ENCODE results near the gene PDE9A.
A peak's percentile ranks its signal among the peaks of the same experiment; 100 is the strongest.

The PDE9A gene

DNA sequence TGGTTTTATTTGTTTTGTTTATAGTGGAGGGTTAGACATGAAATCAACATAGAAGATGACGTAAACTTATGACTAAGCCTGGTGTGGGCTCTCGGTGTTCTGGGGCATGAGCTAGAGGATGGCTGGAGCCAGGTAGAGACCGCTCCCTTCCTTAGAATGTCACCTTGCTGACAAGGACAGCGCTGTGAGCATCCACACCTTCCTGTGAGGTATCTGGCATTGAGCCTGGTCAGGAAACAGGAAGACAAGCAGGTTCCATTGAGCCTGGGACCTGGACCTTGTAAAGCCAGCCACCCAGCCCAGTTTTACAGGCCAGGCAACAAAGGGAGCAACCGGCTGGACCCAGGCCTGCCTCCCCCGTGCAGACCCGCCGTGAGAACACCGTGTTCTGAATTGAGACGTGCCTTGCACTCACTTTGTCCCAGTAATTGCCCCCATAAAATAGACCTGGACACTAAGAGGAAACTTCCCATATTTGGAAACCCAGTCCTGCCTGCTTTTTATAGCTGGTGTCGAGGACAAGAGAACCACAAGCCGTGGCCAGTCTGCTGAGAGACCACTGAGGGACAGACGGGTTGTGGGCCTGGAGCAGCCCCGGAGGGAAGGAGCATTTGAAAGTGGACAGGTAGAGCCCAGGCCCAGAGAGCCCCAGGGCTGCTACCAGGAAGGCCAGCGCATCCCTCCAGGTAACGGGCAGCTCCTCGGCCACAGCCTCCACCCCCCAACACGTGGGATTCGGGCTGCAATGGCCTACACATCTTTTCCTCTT, 78.0 kb downstream of the PDE9A start:
- H3K4me1 ChIP-seq (ENCODE audit: control insufficient read depth in 2 of 2, insufficient read depth in 2 of 2, low read length in 2 of 2), result peaks cover 29 to 34% of the 10 kb centered on the region in 2 donors
- H3K4me3 ChIP-seq (ENCODE audit: low read length in 2 of 2), result peak overlapping the region; percentile 53 to 56
- H3K27me3 ChIP-seq (ENCODE audit: control insufficient read depth in 2 of 2, insufficient read depth in 2 of 2, low read length in 2 of 2), result no peaks in the 10 kb centered on the region
- H3K9ac ChIP-seq (ENCODE audit: low read depth in 1 of 2, low read length in 2 of 2), result peak overlapping the region; percentile 56 to 77
- no peaks in the 10 kb centered on the region for H3K9me3 ChIP-seq (ENCODE audit: control insufficient read depth in 2 of 2, low read length in 2 of 2)
- H3K36me3 ChIP-seq (ENCODE audit: control insufficient read depth in 2 of 2, insufficient read depth in 2 of 2, low read length in 2 of 2), result peaks cover 20 to 22% of the 10 kb centered on the region in 2 donors
- peak overlapping the region; percentile 94 to 95 for H3K27ac ChIP-seq (ENCODE audit: low read depth in 2 of 2, low read length in 2 of 2)

DNA sequence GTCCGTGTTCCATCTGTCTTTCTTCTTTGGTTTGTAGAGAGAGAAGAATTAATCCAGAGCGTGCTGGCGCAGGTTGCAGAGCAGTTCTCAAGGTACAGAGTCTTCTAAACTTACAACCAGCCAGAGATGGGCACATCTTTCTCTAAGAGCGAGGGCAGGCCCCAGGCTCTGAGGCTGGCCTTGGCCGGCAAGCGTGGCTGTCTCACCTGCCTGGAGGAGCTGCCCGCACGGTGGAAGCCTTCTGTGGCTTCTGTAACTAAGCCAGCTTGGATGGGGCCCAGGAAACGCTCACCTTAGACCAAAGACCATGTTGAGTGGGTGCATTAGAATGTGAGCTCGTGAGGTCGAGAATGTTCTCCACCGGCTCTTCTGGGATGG, 78.6 kb downstream of the PDE9A start:
- Histone ChIP-seq H3K4me1 (ENCODE audit: control insufficient read depth in 2 of 2, insufficient read depth in 2 of 2, low read length in 2 of 2) (peaks cover 29 to 37% of the 10 kb centered on the region in 2 donors), H3K27ac (ENCODE audit: low read depth in 2 of 2, low read length in 2 of 2) (peak overlapping the region; percentile 94 to 95), H3K9ac (ENCODE audit: low read depth in 1 of 2, low read length in 2 of 2) (peak overlapping the region; percentile 56 to 77), H3K4me3 (ENCODE audit: low read length in 2 of 2) (peak overlapping the region; percentile 53 to 56), H3K9me3 (ENCODE audit: control insufficient read depth in 2 of 2, low read length in 2 of 2) (no peaks in the 10 kb centered on the region), H3K36me3 (ENCODE audit: control insufficient read depth in 2 of 2, insufficient read depth in 2 of 2, low read length in 2 of 2) (peaks cover 21 to 22% of the 10 kb centered on the region in 2 donors), H3K27me3 (ENCODE audit: control insufficient read depth in 2 of 2, insufficient read depth in 2 of 2, low read length in 2 of 2) (no peaks in the 10 kb centered on the region)

DNA sequence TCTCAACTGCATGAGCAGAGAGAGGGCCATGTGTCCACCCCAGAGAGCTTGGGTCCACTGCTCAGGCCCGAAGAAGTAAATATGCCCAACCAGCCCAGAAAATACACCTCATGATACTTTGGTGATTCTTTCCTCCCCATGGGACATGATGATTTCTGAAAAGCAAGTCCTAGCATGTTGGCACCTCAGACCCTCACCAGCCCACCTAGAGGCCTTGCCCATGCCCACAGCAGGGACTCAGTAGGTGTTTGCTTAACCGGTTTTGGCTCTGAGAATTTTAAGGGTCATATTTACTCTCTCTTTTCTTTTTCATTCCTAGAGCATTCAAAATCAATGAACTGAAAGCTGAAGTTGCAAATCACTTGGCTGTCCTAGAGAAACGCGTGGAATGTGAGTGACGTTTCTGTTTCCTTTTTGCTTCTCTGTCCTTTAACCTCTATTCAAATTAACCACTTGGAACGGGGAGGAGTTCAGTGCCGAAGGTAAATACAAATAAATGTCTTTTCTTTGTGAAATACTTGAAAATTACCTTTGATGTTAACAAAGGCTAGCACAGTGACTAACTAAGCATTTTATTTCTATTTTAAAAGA, 79.7 kb downstream of the PDE9A start:
- Histone ChIP-seq H3K4me1 (ENCODE audit: control insufficient read depth in 2 of 2, insufficient read depth in 2 of 2, low read length in 2 of 2) (peaks cover 38 to 45% of the 10 kb centered on the region in 2 donors), H3K27me3 (ENCODE audit: control insufficient read depth in 2 of 2, insufficient read depth in 2 of 2, low read length in 2 of 2) (no peaks in the 10 kb centered on the region), H3K9ac (ENCODE audit: low read depth in 1 of 2, low read length in 2 of 2) (peak overlapping the region in 1 of 2 donors; percentile 68), H3K27ac (ENCODE audit: low read depth in 2 of 2, low read length in 2 of 2) (peak overlapping the region; percentile 74 to 95), H3K4me3 (ENCODE audit: low read length in 2 of 2) (peak overlapping the region; percentile 45 to 56), H3K36me3 (ENCODE audit: control insufficient read depth in 2 of 2, insufficient read depth in 2 of 2, low read length in 2 of 2) (peaks cover 22 to 23% of the 10 kb centered on the region in 2 donors), H3K9me3 (ENCODE audit: control insufficient read depth in 2 of 2, low read length in 2 of 2) (no peaks in the 10 kb centered on the region)

DNA sequence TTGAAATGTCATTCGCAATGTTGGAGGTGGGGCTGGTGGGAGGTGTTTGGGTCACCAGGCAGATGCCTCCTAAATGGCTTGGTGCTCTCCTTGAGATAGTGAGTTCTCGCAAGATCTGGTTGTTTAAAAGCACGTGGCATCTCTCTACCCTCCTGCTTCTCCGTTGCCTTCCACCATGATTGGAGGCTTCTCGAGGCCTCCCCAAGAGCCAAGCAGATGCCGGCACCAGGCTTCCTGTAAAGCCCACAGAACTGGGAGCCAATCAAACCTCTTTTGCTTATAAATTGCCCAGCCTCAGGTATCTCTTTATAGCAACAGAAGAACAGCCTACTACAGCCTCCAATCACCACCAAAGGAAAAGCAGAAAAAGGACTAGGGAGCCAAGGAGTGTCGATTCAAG, 80.5 kb downstream of the PDE9A start:
- peak overlapping the region; percentile 74 to 95 for H3K27ac ChIP-seq (ENCODE audit: low read depth in 2 of 2, low read length in 2 of 2)
- H3K4me3 ChIP-seq (ENCODE audit: low read length in 2 of 2), result peak overlapping the region; percentile 6 to 34
- no peaks in the 10 kb centered on the region for H3K27me3 ChIP-seq (ENCODE audit: control insufficient read depth in 2 of 2, insufficient read depth in 2 of 2, low read length in 2 of 2)
- H3K9me3 ChIP-seq (ENCODE audit: control insufficient read depth in 2 of 2, low read length in 2 of 2), result no peaks in the 10 kb centered on the region
- peaks cover 46 to 52% of the 10 kb centered on the region in 2 donors for H3K4me1 ChIP-seq (ENCODE audit: control insufficient read depth in 2 of 2, insufficient read depth in 2 of 2, low read length in 2 of 2)
- H3K36me3 ChIP-seq (ENCODE audit: control insufficient read depth in 2 of 2, insufficient read depth in 2 of 2, low read length in 2 of 2), result peaks cover 22 to 23% of the 10 kb centered on the region in 2 donors
- H3K9ac ChIP-seq (ENCODE audit: low read depth in 1 of 2, low read length in 2 of 2), result peak overlapping the region; percentile 34 to 68

DNA sequence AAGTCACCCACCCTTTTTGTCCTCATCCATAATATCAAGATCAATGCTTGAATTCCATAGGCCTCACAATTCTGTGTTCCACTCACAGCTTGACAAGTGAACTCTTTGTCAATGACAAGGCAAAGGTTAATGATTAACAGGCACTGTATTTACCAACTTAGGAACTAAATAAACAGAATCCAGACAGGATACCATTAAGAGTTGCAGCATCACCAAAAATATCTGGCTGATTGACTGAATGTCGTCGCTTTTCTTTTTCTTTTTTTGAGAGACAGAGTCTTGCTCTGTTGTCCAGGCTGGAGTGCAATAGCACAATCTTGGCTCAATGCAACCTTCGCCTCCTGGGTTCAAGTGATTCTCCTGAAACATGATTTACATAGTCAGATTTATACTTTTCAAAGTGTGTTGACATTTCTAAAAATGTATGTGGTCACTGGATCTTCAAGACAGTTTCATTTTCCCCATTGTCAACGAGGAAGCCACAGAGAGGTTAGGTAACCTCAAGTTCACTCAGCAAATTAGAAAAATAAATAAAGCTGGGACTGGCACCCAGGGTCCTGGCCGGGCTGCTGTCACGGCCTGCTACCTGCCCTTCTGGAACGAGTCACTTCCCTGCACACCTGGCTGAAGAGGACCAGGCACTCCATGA, 81.0 kb downstream of the PDE9A start:
- Histone ChIP-seq H3K27ac (ENCODE audit: low read depth in 2 of 2, low read length in 2 of 2) (peak overlapping the region; percentile 74 to 95), H3K9me3 (ENCODE audit: control insufficient read depth in 2 of 2, low read length in 2 of 2) (no peaks in the 10 kb centered on the region), H3K4me3 (ENCODE audit: low read length in 2 of 2) (peak overlapping the region; percentile 6), H3K4me1 (ENCODE audit: control insufficient read depth in 2 of 2, insufficient read depth in 2 of 2, low read length in 2 of 2) (peaks cover 47 to 54% of the 10 kb centered on the region in 2 donors), H3K27me3 (ENCODE audit: control insufficient read depth in 2 of 2, insufficient read depth in 2 of 2, low read length in 2 of 2) (no peaks in the 10 kb centered on the region), H3K9ac (ENCODE audit: low read depth in 1 of 2, low read length in 2 of 2) (peak overlapping the region; percentile 34 to 68), H3K36me3 (ENCODE audit: control insufficient read depth in 2 of 2, insufficient read depth in 2 of 2, low read length in 2 of 2) (peaks cover 22 to 23% of the 10 kb centered on the region in 2 donors)

DNA sequence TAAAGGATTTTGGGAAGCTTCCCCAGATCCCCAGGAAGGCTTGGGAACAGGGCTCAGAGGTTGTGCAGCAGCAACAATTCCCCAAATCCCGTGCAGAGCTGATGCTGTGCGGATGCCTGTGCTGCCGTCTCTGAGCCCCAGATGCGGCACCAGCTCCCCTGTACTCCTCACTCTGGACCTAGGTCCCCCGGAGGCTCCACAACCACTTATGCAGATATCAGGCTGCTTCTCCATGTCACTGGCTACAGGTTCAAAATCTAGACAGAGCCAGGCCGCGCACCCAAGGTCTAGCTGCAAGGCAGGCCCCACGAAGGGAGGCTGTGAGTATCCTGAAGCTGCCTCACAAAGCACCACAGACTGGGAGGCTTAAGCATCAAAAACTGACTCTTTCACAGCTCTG, 81.6 kb downstream of the PDE9A start:
- H3K27ac ChIP-seq (ENCODE audit: low read depth in 2 of 2, low read length in 2 of 2), result peak overlapping the region; percentile 2 to 74
- H3K9ac ChIP-seq (ENCODE audit: low read depth in 1 of 2, low read length in 2 of 2), result peak overlapping the region in 1 of 2 donors; percentile 24
- no peaks in the 10 kb centered on the region for H3K9me3 ChIP-seq (ENCODE audit: control insufficient read depth in 2 of 2, low read length in 2 of 2)
- H3K4me3 ChIP-seq (ENCODE audit: low read length in 2 of 2), result no peak overlapping the region
- H3K27me3 ChIP-seq (ENCODE audit: control insufficient read depth in 2 of 2, insufficient read depth in 2 of 2, low read length in 2 of 2), result no peaks in the 10 kb centered on the region
- H3K36me3 ChIP-seq (ENCODE audit: control insufficient read depth in 2 of 2, insufficient read depth in 2 of 2, low read length in 2 of 2), result peaks cover 22 to 23% of the 10 kb centered on the region in 2 donors
- H3K4me1 ChIP-seq (ENCODE audit: control insufficient read depth in 2 of 2, insufficient read depth in 2 of 2, low read length in 2 of 2), result peaks cover 47 to 54% of the 10 kb centered on the region in 2 donors

DNA sequence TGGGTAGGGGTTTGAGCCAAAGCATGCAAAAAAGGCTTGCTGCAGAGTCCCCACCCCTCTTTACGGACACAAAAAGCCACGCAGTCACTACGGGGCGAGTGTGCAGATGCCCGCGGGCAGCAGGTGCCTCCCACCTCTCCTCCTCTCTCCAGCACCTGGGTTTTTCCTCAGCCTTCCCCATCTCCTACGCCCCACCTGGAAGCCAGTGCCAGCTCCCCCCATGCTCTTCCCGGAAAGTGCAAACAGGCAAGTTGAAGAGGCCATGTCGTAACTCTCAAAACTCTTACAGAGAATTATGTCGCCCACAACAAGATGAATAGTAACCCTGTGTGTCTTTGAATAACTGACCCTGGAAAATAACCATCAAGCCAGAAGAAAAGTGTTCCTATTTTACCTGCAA, 82.5 kb downstream of the PDE9A start:
- no peaks in the 10 kb centered on the region for H3K9me3 ChIP-seq (ENCODE audit: control insufficient read depth in 2 of 2, low read length in 2 of 2)
- peak overlapping the region in 1 of 2 donors; percentile 24 for H3K9ac ChIP-seq (ENCODE audit: low read depth in 1 of 2, low read length in 2 of 2)
- H3K27me3 ChIP-seq (ENCODE audit: control insufficient read depth in 2 of 2, insufficient read depth in 2 of 2, low read length in 2 of 2), result no peaks in the 10 kb centered on the region
- H3K4me3 ChIP-seq (ENCODE audit: low read length in 2 of 2), result no peak overlapping the region
- H3K4me1 ChIP-seq (ENCODE audit: control insufficient read depth in 2 of 2, insufficient read depth in 2 of 2, low read length in 2 of 2), result peaks cover 47 to 54% of the 10 kb centered on the region in 2 donors
- H3K27ac ChIP-seq (ENCODE audit: low read depth in 2 of 2, low read length in 2 of 2), result peak overlapping the region in 1 of 2 donors; percentile 89
- peaks cover 22 to 25% of the 10 kb centered on the region in 2 donors for H3K36me3 ChIP-seq (ENCODE audit: control insufficient read depth in 2 of 2, insufficient read depth in 2 of 2, low read length in 2 of 2)

DNA sequence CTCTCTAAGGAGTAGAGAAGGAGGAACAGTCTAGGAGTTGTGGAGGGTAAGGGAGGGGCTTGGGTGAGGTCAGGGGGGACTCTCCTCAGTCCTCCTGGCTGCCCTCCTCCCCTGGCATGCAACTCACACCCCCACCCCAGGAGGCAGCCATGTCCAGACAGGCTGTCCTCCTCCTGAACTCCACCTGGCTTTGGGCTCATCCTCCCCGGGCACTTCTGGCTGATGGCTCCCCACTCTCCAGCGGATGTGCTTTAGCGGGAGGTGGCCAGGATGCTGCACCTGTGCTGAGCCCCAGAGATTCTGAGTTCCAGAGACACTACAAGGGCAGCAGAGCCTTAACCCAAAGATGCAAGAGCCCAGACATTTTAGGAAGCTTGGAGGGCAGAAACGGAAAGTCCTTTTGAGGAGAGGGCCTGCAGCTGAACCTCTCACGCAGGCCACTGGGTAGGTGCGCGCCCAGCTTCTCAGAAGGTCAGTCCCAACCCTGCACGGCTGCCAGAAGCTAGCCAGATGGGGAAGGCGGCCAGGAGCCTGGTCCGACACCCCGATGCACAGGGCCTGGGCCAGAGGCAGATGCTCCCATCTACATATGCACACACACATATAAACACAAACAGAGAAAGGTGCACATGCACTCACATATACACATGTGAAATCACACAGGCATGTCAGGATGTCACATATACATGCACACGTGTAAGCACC, 83.4 kb downstream of the PDE9A start:
- peaks cover 22 to 31% of the 10 kb centered on the region in 2 donors for H3K36me3 ChIP-seq (ENCODE audit: control insufficient read depth in 2 of 2, insufficient read depth in 2 of 2, low read length in 2 of 2)
- H3K9me3 ChIP-seq (ENCODE audit: control insufficient read depth in 2 of 2, low read length in 2 of 2), result no peaks in the 10 kb centered on the region
- peak overlapping the region in 1 of 2 donors; percentile 45 for H3K9ac ChIP-seq (ENCODE audit: low read depth in 1 of 2, low read length in 2 of 2)
- H3K27me3 ChIP-seq (ENCODE audit: control insufficient read depth in 2 of 2, insufficient read depth in 2 of 2, low read length in 2 of 2), result no peaks in the 10 kb centered on the region
- no peak overlapping the region for H3K4me3 ChIP-seq (ENCODE audit: low read length in 2 of 2)
- peaks cover 44 to 52% of the 10 kb centered on the region in 2 donors for H3K4me1 ChIP-seq (ENCODE audit: control insufficient read depth in 2 of 2, insufficient read depth in 2 of 2, low read length in 2 of 2)
- peak overlapping the region; percentile 89 to 95 for H3K27ac ChIP-seq (ENCODE audit: low read depth in 2 of 2, low read length in 2 of 2)

DNA sequence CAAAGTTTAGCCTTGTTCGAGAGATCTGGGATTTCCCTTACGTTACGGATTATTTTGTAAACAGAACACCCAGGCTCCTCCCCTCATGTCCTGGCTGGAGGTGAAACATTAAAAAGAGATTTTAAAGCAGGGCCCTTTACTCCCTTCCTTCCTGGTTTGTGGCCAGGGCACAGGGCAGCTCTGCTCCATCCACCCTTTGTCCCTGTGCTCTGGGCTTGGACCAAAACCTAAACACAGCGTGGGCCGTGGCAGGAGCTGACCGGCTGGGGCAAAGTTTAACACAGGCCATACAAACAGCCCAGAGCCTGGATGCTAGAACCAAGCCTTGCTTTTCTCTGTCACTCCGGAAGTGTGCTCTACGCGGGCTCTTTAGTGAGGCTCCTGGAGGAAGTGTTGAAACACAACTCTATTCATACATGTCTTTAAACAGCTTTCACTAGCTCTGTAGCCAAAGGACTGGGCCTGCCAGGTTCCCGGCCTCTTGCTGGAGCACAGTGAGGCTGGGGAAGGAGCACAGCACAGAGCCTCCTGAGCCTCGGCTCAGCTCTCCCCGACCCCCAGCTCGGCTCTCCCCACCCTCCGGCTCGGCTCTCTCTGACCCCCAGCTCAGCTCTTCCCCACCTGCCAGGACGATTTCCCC, 84.7 kb downstream of the PDE9A start:
- Histone ChIP-seq H3K36me3 (ENCODE audit: control insufficient read depth in 2 of 2, insufficient read depth in 2 of 2, low read length in 2 of 2) (peaks cover 22 to 33% of the 10 kb centered on the region in 2 donors), H3K27ac (ENCODE audit: low read depth in 2 of 2, low read length in 2 of 2) (peak overlapping the region; percentile 89 to 95), H3K9ac (ENCODE audit: low read depth in 1 of 2, low read length in 2 of 2) (peak overlapping the region; percentile 45 to 70), H3K9me3 (ENCODE audit: control insufficient read depth in 2 of 2, low read length in 2 of 2) (no peaks in the 10 kb centered on the region), H3K4me3 (ENCODE audit: low read length in 2 of 2) (peak overlapping the region in 1 of 2 donors; percentile 31), H3K27me3 (ENCODE audit: control insufficient read depth in 2 of 2, insufficient read depth in 2 of 2, low read length in 2 of 2) (no peaks in the 10 kb centered on the region), H3K4me1 (ENCODE audit: control insufficient read depth in 2 of 2, insufficient read depth in 2 of 2, low read length in 2 of 2) (peaks cover 38 to 42% of the 10 kb centered on the region in 2 donors)
